Thymus (tissue), 11 donors: ENCODE results near the gene ZDHHC14. TPM values are rescaled to one million over a fixed set of nuclear protein-coding genes. Genes with fewer than 3 reads are reported as not detected.

Experiments used
- DNase-seq, 9 donors: peaks; one replicate each; pipeline ENCODE4 v3.0.0-alpha.2; 2013; ENCODE audit warnings: low spot score in 9 of 9, low read depth in 6 of 9, missing footprints in 1 of 9
- H3K27ac ChIP-seq, 2 donors: one replicate each; pipeline ENCODE4 v1.5.1; 2013; ENCODE audit warnings: control low read depth in 1 of 2, low read depth in 1 of 2, low read length in 1 of 2, mild to moderate bottlenecking in 1 of 2, moderate library complexity in 1 of 2
- H3K27me3 ChIP-seq, 2 donors: one replicate each; pipeline ENCODE4 v1.5.1; 2013; ENCODE audit warnings: low read length in 1 of 2; ENCODE audit not compliant: control insufficient read depth in 2 of 2, insufficient read depth in 1 of 2
- H3K36me3 ChIP-seq, 2 donors: one replicate each; pipeline ENCODE4 v1.5.1; 2013; ENCODE audit warnings: low read length in 1 of 2, mild to moderate bottlenecking in 1 of 2, moderate library complexity in 1 of 2; ENCODE audit not compliant: control insufficient read depth in 2 of 2, insufficient read depth in 2 of 2
- H3K4me1 ChIP-seq, 2 donors: one replicate each; pipeline ENCODE4 v1.5.1; 2013; ENCODE audit warnings: low read length in 2 of 2; ENCODE audit not compliant: control insufficient read depth in 2 of 2, insufficient read depth in 2 of 2
- H3K4me3 ChIP-seq, 2 donors: one replicate each; pipeline ENCODE4 v1.5.1; 2013; ENCODE audit warnings: low read length in 2 of 2, control low read depth in 1 of 2, mild to moderate bottlenecking in 1 of 2
- H3K9me3 ChIP-seq, 2 donors: one replicate each; pipeline ENCODE4 v1.5.1; 2013; ENCODE audit warnings: low read length in 1 of 2, mild to moderate bottlenecking in 1 of 2; ENCODE audit not compliant: control insufficient read depth in 2 of 2, insufficient read depth in 1 of 2
- WGBS: extraction: QIAGEN DNeasy Blood & Tissue Kit; methylation state at CpG from one replicate; pipeline ENCODE4 v1.1.7; 2013; 5-methylcytosine and 5-hydroxymethylcytosine counted together
- polyA plus RNA-seq: library from polyadenylated mRNA; stranded (reverse); fragments of 200-250 nt; gene quantifications from one replicate; pipeline ENCODE4 v1.2.3, GENCODE V29; 2013
- total RNA-seq: library from RNA; stranded (reverse); fragments of 120-200 nt; gene quantifications from one replicate; pipeline ENCODE4 v1.2.4, GENCODE V29; 2013
- donor health status: healthy.

The ZDHHC14 gene
- total and polyA plus RNA-seq, 2 donors = 3.4 to 7.5 TPM

DNA sequence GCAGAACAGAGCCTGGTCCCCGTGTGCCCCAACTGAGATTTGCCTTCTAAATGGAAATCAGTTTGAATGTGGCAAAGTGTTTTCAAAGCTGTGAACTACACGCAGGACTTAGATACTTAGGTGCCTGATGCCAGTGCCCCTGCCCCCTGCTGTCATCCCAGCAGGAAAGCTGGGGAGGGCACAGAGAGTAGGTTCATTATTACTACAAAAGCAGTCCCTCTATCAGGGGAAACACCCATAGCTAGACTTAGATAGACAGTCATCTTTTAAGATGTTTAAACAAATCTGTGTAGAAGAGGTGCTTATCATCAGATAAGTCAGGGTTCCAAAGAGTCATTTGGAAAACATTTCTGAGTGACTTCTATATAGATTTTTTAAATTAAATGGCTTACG, 287.0 kb downstream of the ZDHHC14 start:
- H3K4me3 ChIP-seq = no peak overlapping the region
- no peak overlapping the region for H3K27ac ChIP-seq
- H3K36me3 ChIP-seq = no peaks in the 10 kb centered on the region
- no peaks in the 10 kb centered on the region for H3K9me3 ChIP-seq
- no peak for DNase-seq
- WGBS = 94% methylated on average over 3 of the region's 3 CpGs
- H3K27me3 ChIP-seq = no peaks in the 10 kb centered on the region
- H3K4me1 ChIP-seq = peaks cover 0 to 24% of the 10 kb centered on the region in 2 donors

DNA sequence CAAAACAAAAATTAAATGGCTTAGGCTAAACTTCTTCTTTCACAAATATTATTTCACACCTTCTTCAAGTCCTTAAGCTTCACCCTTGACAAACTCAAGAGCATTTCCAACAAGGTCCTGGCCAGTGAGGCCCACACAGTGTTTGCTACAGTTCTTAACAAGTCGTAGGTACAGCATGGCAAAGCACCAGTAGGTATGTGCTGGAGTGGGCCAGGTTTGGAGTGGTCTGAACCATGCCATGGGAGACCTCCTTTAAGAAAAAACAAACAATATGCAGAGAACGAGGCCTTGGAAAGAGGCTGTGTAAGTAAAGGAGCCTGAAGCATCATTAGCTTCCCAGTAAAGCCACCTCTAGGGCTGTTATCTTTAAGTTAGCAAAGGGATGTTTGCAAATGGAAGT, 287.7 kb downstream of the ZDHHC14 start:
- H3K27me3 ChIP-seq = no peaks in the 10 kb centered on the region
- DNase-seq = no peak
- 97% methylated on average over 2 of the region's 2 CpGs for WGBS
- no peak overlapping the region for H3K4me3 ChIP-seq
- H3K4me1 ChIP-seq = peaks cover 0 to 24% of the 10 kb centered on the region in 2 donors
- H3K27ac ChIP-seq = no peak overlapping the region
- no peaks in the 10 kb centered on the region for H3K36me3 ChIP-seq
- H3K9me3 ChIP-seq = no peaks in the 10 kb centered on the region

DNA sequence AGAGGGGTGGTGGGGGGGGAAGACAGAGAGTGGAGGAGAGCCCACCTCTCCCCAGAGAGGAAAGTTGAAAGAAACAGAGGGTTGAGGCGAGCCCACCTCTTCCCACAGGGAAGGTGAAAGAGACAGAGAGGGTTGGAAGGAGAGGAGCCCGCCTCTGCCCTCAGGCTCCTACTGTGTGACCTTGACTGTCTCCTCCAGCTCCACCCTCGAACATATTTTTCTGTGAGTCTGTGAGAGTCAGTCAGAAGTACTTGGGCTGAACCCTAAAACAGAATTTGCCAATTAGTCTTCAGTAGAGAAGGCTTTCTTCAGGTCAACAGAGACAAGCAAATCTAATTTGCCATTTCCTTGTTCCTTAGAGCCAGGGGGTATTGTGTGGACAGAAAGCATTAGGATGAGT, 288.3 kb downstream of the ZDHHC14 start:
- DNase-seq = no peak
- Histone ChIP-seq H3K36me3 (no peaks in the 10 kb centered on the region), H3K27ac (no peak overlapping the region), H3K27me3 (no peaks in the 10 kb centered on the region), H3K9me3 (no peaks in the 10 kb centered on the region), H3K4me3 (no peak overlapping the region), H3K4me1 (peaks cover 0 to 24% of the 10 kb centered on the region in 2 donors)
- 94% methylated on average over 3 of the region's 3 CpGs for WGBS

DNA sequence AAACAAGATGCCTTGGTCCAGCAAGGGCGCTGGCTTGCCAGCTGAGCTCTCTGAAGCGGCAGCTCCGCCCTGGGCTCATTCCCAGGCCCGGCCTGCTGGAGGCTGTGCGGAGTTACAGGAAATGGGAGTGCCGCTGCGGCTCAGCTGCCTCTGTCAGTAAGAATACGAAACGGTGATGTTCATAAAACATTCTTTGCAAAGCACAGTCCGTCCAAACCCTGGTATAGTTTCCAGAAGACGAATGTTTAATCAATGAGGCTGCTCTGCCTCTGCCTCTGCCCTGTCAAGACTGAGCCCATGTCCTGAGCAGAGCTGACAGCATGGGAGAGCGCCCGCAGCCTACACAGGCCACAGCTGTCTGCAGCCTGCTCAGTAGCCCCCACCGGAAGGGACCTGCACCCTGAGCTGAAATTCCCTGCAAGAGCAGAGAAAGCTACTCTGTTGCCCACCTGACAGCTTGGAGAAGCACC, 288.8 kb downstream of the ZDHHC14 start:
- WGBS = 45% methylated on average over 14 of the region's 14 CpGs

DNA sequence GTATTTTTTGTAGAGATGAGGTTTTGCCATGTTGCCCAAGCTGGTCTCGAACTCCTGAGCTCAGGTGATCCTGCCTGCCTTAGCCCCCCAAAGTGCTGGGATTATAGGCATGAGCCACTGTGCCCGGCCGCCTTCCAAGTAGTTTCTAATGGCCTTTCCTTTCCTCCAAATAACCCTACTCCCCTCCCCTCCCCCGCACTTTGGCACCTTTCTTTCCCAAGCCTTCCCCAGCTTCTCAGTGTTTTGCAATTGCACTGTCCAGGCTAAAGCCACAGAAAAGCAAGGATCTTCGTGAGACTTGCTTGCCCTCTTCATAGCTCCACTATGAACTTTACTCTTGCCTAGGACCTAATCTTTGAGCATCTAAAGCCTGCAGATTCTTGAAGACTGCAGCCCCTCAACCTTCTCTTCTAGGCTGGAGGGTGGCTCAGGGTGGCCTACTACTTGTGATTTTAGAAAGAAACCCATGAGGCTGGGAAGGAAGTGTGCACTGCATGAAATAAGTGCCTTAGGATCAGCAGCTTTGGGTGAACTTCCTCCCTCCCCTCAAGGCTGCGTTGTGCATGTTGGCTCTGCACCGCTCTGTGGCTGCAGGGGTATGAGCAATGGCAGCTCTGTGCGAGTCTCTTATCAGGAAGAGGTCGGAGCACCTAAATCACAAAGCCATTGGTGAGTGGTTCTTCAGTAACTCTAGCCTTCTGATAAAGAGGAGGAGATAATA, 289.6 kb downstream of the ZDHHC14 start:
- H3K27me3 ChIP-seq = no peaks in the 10 kb centered on the region
- H3K9me3 ChIP-seq = no peaks in the 10 kb centered on the region
- H3K27ac ChIP-seq = no peak overlapping the region
- no peak overlapping the region for H3K4me3 ChIP-seq
- peak in 3 of 9 donors; percentile 13 to 44 (median 13) for DNase-seq
- whole genome bisulfite sequencing = 69% methylated on average over 9 of the region's 9 CpGs
- peaks cover 0 to 24% of the 10 kb centered on the region in 2 donors for H3K4me1 ChIP-seq
- no peaks in the 10 kb centered on the region for H3K36me3 ChIP-seq

More for the DNA sequence above, 288.8 kb downstream of the ZDHHC14 start:
- no peaks in the 10 kb centered on the region for H3K36me3 ChIP-seq
- H3K9me3 ChIP-seq = no peaks in the 10 kb centered on the region
- peaks cover 0 to 24% of the 10 kb centered on the region in 2 donors for H3K4me1 ChIP-seq
- H3K27ac ChIP-seq = peak overlapping the region in 1 of 2 donors; percentile 53
- H3K27me3 ChIP-seq = no peaks in the 10 kb centered on the region
- no peak overlapping the region for H3K4me3 ChIP-seq
- DNase-seq = peak in 3 of 9 donors; percentile 23 to 41 (median 27)

DNA sequence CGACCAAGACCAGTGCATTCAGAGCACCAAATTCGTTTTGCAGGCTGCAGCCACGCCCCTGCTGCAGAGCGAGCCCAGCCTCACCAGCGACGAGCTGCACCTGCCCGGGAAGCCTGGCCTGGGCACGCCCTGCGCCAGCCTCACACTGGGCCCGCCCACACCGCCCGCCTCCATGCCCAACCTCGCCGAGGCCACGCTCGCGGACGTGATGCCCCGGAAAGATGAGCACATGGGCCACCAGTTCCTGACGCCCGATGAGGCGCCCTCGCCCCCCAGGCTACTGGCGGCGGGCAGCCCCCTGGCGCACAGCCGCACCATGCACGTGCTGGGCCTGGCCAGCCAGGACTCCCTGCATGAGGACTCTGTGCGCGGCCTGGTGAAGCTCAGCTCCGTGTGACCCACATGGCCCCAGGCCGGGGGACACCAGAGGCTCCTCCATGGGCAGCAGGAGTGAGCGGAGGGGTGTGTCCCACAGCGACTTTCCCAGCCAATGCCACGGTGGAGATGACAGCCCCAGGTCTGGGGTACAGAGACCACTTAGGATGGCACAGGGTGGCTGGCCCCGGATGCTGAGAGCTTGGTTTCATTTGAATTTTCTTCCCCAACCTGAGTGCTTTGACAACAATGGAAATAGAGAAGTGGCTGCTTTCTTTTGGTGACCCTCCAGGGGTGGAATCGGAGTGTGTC, 291.9 kb downstream of the ZDHHC14 start:
- H3K27ac ChIP-seq = no peak overlapping the region
- H3K27me3 ChIP-seq = no peaks in the 10 kb centered on the region
- no peak for DNase-seq
- H3K9me3 ChIP-seq = no peaks in the 10 kb centered on the region
- 97% methylated on average over 37 of the region's 37 CpGs for WGBS
- H3K4me1 ChIP-seq = peaks cover 0 to 23% of the 10 kb centered on the region in 2 donors
- H3K36me3 ChIP-seq = no peaks in the 10 kb centered on the region
- no peak overlapping the region for H3K4me3 ChIP-seq

DNA sequence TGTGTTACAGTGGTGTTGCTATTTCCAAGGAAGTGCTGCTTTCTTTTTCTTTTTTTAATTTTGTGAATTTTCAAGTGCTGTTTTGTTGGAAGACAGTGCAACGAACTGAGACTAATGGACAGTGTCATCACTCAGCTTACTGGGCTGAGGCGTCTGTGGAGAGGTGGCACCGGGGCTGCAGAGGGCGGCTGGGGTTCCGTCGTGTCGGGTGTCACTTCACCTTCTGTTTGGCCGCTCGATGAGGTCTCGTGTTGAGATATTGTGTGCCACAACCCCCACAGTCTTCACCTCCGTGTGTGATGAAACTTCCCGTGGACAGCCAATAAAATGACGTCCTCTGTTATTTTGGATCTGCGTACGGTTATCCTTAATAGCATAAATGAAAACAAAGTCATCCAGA, 292.6 kb downstream of the ZDHHC14 start:
- WGBS = 92% methylated on average over 15 of the region's 15 CpGs
- H3K36me3 ChIP-seq = no peaks in the 10 kb centered on the region
- no peak for DNase-seq
- H3K9me3 ChIP-seq = no peaks in the 10 kb centered on the region
- H3K4me1 ChIP-seq = peaks cover 0 to 21% of the 10 kb centered on the region in 2 donors
- H3K27ac ChIP-seq = no peak overlapping the region
- H3K27me3 ChIP-seq = no peaks in the 10 kb centered on the region
- no peak overlapping the region for H3K4me3 ChIP-seq

DNA sequence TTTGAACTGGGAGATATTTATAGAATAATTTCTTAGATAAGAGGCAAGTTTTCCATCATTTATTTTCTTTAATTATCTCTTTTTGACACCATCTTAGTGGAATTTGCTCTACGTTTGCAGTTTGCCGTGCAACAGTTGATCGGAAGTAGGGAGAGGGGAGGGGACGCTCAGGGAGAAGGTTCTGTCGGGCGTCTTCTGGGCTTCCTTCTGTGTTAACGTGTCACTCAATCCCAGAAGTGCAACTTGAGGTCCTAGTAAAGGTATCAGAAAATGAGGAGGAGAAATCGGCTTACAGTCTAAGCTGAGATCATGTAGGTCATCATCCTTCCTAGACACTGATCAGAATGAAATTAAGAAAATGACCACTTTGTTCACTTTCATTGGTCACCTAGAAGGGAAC, 293.1 kb downstream of the ZDHHC14 start:
- Histone ChIP-seq H3K27me3 (peaks cover 0 to 1% of the 10 kb centered on the region in 2 donors), H3K36me3 (no peaks in the 10 kb centered on the region), H3K27ac (no peak overlapping the region), H3K9me3 (no peaks in the 10 kb centered on the region), H3K4me3 (no peak overlapping the region), H3K4me1 (peaks cover 0 to 21% of the 10 kb centered on the region in 2 donors)
- no peak for DNase-seq
- WGBS = 94% methylated on average over 8 of the region's 8 CpGs

DNA sequence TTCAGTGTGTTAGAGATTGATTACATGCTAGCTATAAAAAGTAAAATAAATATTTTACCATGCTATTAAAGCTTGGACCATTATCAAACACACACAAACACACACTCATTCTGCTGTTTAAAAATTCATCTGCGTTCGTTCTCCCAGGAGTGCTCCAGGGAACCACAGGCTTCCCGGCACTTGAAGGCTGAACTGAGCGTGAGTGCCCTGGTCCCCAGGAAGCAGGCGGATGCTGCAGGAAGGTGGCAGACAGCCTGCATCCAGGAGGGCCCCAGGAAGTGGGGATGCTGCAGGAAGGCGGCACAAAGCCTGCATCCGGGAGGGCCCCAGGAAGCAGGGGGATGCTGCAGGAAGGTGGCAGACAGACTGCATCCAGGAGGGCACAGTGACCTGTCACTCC, 294.8 kb downstream of the ZDHHC14 start:
- H3K27ac ChIP-seq = no peak overlapping the region
- H3K4me1 ChIP-seq = peaks cover 0 to 3% of the 10 kb centered on the region in 2 donors
- 78% methylated on average over 7 of the region's 7 CpGs for WGBS
- no peaks in the 10 kb centered on the region for H3K9me3 ChIP-seq
- no peaks in the 10 kb centered on the region for H3K36me3 ChIP-seq
- H3K27me3 ChIP-seq = peaks cover 0 to 2% of the 10 kb centered on the region in 2 donors
- no peak overlapping the region for H3K4me3 ChIP-seq
- no peak for DNase-seq
